Bone marrow (tissue), 2 donors: ENCODE measurements around the gene HOXA11.

ENCODE experiments used
- DNase-seq, 2 donors: peaks; one replicate each; lab custom pipeline; 2025; lab: John Stamatoyannopoulos, UW

Gene HOXA11

DNA sequence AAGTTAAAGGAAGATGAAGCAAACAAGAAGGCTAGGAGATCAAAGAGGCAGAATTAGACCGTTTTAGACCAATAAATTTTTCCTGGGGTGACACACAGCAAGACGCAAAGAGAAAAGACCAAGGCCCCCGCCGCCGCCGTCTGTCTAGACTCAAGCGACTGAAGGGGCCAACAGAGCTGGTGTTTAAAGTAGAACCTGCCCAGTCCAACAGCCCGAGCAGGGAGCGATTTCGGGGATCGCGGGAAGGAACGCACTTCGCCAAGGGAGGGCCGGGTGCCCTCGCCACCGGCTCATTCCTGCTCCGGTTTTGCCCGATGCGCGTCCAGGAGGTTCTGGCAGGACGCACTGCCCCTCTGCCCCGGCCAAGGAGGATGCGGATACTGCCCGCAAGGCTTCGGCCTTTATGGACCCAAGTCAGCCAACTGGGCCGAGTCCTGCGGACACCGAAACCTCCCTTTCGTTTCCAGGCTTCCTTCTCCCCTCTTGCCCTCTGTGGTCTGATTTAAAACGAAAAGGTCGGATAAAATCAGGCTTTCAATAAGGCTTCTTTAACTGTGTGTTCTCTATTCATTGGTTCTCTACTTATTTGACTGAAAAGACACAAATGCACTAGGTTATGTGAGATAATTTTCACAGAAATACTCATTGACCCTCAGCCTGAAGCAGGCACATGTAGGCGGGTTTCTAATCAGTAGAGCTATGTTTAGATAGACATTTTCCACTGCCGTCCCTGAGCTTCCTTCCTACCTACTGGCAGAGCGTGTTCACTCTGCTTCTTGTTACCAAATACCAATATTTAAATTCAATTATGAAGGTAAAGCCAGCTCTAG, 26.4 kb downstream of the HOXA11 start:
- DNase-seq = no peak

GRCh38 chr7:27157702-27158431, 27.2 kb downstream of the HOXA11 start:
- no peak for DNase-seq

GRCh38 chr7:27156916-27157701, 27.9 kb downstream of the HOXA11 start:
- DNase-seq = no peak

GRCh38 chr7:27156508-27156898, 28.5 kb downstream of the HOXA11 start, which contains the start of gene HOXA7:
Gene HOXA7, minus strand, starts transcription at chr7:27156675. Its CDS starts 130 bp downstream, at chr7:27156545.
- peak in 1 of 2 donors; percentile 43 for DNase-seq

GRCh38 chr7:27155816-27156507, 29.1 kb downstream of the HOXA11 start:
- DNase-seq = no peak

GRCh38 chr7:27154901-27155815, 29.9 kb downstream of the HOXA11 start:
- no peak for DNase-seq

GRCh38 chr7:27154369-27154768, 30.7 kb downstream of the HOXA11 start:
- no peak for DNase-seq

DNA sequence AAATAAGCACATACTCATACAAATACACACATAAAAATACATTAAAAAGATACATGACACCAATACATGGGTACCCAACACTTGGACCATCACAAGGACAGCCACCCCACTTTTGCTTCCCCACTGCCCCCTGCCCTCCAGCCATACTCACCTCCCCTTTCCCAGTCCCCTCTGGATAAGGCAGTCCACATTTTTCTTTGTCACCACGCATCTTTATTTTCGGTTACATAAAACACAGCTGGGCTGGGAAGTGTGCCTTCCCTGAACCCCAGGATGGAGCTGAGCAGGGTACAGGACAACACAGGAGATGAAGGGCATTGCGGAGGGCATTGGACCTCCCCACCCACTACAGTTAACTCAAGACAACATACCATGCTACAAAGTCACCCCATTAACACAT, 31.5 kb downstream of the HOXA11 start:
- no peak for DNase-seq

- no peak for DNase-seq
Measured at GRCh38 chr7:27152816-27153442, 32.1 kb downstream of the HOXA11 start.

- DNase-seq = peak in 1 of 2 donors; percentile 26
Measured at GRCh38 chr7:27151931-27152815, 32.9 kb downstream of the HOXA11 start, which contains the start of gene HOXA3. Gene HOXA3, minus strand, starts transcription at chr7:27152583. Its CDS starts 41,943 bp downstream, at chr7:27110640.

DNA sequence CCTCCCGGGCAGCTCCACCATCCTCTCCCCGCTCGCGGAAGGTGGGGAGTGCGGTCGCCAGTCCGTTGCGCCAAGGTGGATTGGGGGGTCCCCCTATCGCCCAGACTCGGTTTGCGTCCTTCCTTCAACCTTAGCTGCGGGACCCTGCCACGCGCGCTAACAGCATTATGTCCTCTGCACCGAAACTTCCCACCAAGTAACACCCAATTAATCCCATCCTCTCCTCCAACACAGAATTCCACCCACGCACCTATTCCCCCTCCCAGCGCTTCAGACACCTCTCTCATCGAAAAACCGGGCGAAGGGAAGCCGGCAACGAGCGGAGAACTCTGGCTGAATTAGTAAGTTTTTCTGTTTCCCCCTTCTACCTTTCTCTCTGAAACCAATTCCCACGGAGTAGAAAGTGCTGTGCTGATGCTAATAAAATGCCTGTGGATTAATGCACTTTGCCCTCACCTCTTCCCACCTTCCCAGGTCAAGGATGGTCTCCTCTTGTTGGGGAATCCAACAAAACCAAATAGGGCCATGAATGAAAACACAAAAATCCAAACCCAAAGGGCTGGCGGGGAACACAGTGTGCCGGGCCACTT, 33.6 kb downstream of the HOXA11 start:
- DNase-seq = no peak

- DNase-seq = peak in 1 of 2 donors; percentile 25
Measured at GRCh38 chr7:27150568-27151340, 34.3 kb downstream of the HOXA11 start.

DNA sequence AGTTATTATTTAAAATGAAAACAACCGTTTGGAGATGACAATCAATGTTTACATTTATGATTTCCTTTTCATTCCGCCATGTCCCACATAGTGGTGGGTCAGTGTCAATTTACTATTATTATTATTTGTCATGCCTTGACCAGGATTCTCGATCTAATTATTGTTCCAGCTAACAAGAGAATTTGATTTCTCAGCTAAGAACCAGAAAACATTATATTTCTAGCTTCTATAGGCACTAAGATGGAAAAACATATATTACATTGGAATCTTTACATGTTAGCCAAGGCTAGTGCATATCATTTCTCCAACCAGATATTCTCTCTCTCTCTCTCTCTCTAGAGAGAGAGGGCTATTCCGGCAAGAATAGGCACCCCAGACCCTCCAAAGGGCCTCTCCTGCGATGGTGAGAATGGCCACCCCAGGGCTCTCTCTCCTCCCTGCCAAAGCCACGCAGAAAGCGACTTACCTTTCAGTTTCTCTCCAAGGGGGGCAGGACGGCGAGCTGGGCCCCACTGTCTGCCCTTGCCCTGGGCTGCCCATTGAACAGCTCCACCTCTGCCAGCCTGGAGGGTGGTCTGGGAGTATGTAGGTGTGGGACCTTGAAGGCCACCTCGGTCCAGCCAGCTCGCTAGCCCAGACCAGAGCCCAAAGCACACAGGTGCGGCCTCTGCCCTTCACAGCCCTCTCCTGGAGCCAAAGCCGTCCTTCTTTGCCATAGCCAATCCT, 35.0 kb downstream of the HOXA11 start:
- no peak for DNase-seq

- DNase-seq = no peak
Measured at GRCh38 chr7:27148756-27149641, 36.0 kb downstream of the HOXA11 start.

DNA sequence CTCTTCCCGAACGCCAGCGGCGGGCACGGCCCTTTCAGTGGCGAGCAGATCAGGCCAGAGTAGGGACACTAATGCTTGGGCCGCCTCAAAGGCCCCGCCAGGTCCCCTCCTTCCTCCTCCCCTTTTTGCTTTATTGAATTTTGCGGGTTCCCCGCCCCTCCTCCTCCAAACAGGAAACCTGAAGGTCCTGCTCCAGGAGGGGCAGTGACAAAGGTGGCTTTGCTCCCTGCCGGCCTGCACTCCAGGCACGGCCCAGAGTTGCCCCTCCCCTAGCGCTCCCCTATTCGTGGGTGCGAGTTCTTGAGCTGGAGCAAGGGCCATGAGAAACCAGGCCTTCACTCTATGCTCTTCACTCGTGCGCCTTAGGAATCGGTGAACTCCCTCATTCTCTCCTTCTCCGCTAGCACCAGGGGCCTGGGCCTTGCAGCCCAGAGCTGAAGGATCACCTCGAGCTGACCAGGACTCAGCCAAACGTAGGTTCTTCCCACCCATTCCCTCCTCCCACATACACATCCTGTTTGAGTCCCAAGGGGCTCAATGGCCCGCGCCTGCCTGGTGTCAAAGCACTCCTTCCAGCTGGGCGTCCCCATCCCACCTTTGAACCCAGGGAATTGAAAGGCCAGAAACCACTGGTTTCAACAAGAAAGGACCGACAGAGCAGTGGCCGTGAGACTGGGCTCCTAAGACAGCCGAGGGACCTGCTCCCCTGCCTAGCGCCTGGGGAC, 36.8 kb downstream of the HOXA11 start:
- no peak for DNase-seq
